Mesenchymal stem cell (in vitro differentiated cells and primary cell): Measurements from ENCODE around the gene IFNG-AS1.

Experiments
- DNase-seq: peaks from one replicate; pipeline ENCODE4 v3.0.0-alpha.2; 2013
- H2AFZ ChIP-seq: one replicate; pipeline ENCODE4 v1.6.1; 2013; ENCODE audit warnings: low read depth, mild to moderate bottlenecking, control low read depth, inconsistent platforms, low read length, moderate library complexity
- H2AK5ac ChIP-seq: 2 replicates; pipeline ENCODE4 v1.6.1; 2013; ENCODE audit warnings: low read length, moderate library complexity, mild to moderate bottlenecking, inconsistent platforms; ENCODE audit not compliant: severe bottlenecking
- H2BK120ac ChIP-seq: one replicate; pipeline ENCODE4 v1.6.1; 2013; ENCODE audit warnings: low read depth, mild to moderate bottlenecking, inconsistent platforms, low read length, moderate library complexity
- H2BK12ac ChIP-seq, 2 experiments: one replicate each; pipeline ENCODE4 v1.6.1; 2013; ENCODE audit warnings: inconsistent platforms in 2 of 2, low read length in 2 of 2, mild to moderate bottlenecking in 2 of 2, moderate library complexity in 2 of 2, control low read depth in 1 of 2
- H2BK15ac ChIP-seq: one replicate; pipeline ENCODE4 v1.6.1; 2013; ENCODE audit warnings: mild to moderate bottlenecking, low read depth, inconsistent platforms; ENCODE audit not compliant: poor library complexity, severe bottlenecking
- H2BK5ac ChIP-seq: 2 replicates; pipeline ENCODE4 v1.6.1; 2013; ENCODE audit warnings: low read depth, mild to moderate bottlenecking, low read length, control low read depth, inconsistent platforms; ENCODE audit not compliant: poor library complexity, severe bottlenecking
- H3K14ac ChIP-seq, 2 experiments: one replicate each; pipeline ENCODE4 v1.6.1; 2013; ENCODE audit warnings: inconsistent platforms in 2 of 2, low read length in 2 of 2, control low read depth in 1 of 2, mild to moderate bottlenecking in 1 of 2, moderate library complexity in 1 of 2
- H3K18ac ChIP-seq, 2 experiments: one replicate each; pipeline ENCODE4 v1.6.1; 2013; ENCODE audit warnings: inconsistent platforms in 2 of 2, low read length in 2 of 2, control low read depth in 1 of 2, low read depth in 1 of 2, mild to moderate bottlenecking in 1 of 2
- H3K23ac ChIP-seq, 2 experiments: one replicate each; pipeline ENCODE4 v1.6.1; 2013; ENCODE audit warnings: inconsistent platforms in 2 of 2, low read length in 2 of 2, mild to moderate bottlenecking in 2 of 2, moderate library complexity in 2 of 2, control low read depth in 1 of 2
- H3K27ac ChIP-seq: 2 replicates; pipeline ENCODE4 v1.5.1; 2013; ENCODE audit warnings: mild to moderate bottlenecking, moderate library complexity, low read length, control low read depth, inconsistent platforms; ENCODE audit not compliant: poor library complexity, severe bottlenecking
- H3K27me3 ChIP-seq, 2 experiments: 2 replicates each; pipeline versions ENCODE4 v1.6.1 to v1.7.0; 2013; ENCODE audit warnings: low read length in 2 of 2, mild to moderate bottlenecking in 2 of 2, moderate library complexity in 2 of 2, control low read depth in 1 of 2, inconsistent platforms in 1 of 2; ENCODE audit not compliant: control insufficient read depth in 1 of 2, insufficient read depth in 1 of 2
- H3K36me3 ChIP-seq, 2 experiments: 2 replicates each; pipeline versions ENCODE4 v1.6.1 to v1.7.0; 2013; ENCODE audit warnings: low read length in 2 of 2, control low read depth in 1 of 2, inconsistent platforms in 1 of 2, low read depth in 1 of 2, mild to moderate bottlenecking in 1 of 2; ENCODE audit not compliant: insufficient read depth in 2 of 2, control insufficient read depth in 1 of 2
- H3K4ac ChIP-seq, 2 experiments: one replicate each; pipeline ENCODE4 v1.6.1; 2013; ENCODE audit warnings: inconsistent platforms in 2 of 2, low read length in 2 of 2, mild to moderate bottlenecking in 2 of 2, moderate library complexity in 2 of 2, control low read depth in 1 of 2, low read depth in 1 of 2
- H3K4me1 ChIP-seq: 2 replicates; pipeline ENCODE4 v1.6.1; 2013; ENCODE audit warnings: low read depth, low read length, control low read depth; ENCODE audit not compliant: control insufficient read depth, insufficient read depth
- H3K4me2 ChIP-seq: 2 replicates; pipeline ENCODE4 v1.6.1; 2013; ENCODE audit warnings: low read length, mild to moderate bottlenecking, inconsistent platforms; ENCODE audit not compliant: poor library complexity, severe bottlenecking
- H3K4me3 ChIP-seq, 2 experiments: 2 replicates each; pipeline versions ENCODE4 v1.5.1 to v1.7.0; 2013; ENCODE audit warnings: low read length in 2 of 2, mild to moderate bottlenecking in 2 of 2, control low read depth in 1 of 2, low read depth in 1 of 2; ENCODE audit not compliant: insufficient read depth in 1 of 2
- H3K79me1 ChIP-seq: replicated peaks from 2 replicates; pipeline ENCODE4 v1.6.1; 2013; ENCODE audit warnings: mild to moderate bottlenecking, control low read depth, low read length, inconsistent platforms; ENCODE audit not compliant: poor library complexity, severe bottlenecking
- H3K9ac ChIP-seq: 2 replicates; pipeline ENCODE4 v1.7.0; 2013; ENCODE audit warnings: mild to moderate bottlenecking, low read length, moderate library complexity
- H3K9me3 ChIP-seq: 2 replicates; pipeline ENCODE4 v1.7.0; 2013; ENCODE audit warnings: mild to moderate bottlenecking, low read length; ENCODE audit not compliant: control insufficient read depth
- H4K8ac ChIP-seq: one replicate; pipeline ENCODE4 v1.6.1; 2013; ENCODE audit warnings: inconsistent platforms, mild to moderate bottlenecking, low read length, moderate library complexity
- H4K91ac ChIP-seq: one replicate; pipeline ENCODE4 v1.6.1; 2013; ENCODE audit warnings: mild to moderate bottlenecking, low read length, inconsistent platforms
- WGBS: methylation state at CpG from one replicate; pipeline ENCODE4 v1.1.7; 2013; ENCODE audit warnings: mixed read lengths; 5-methylcytosine and 5-hydroxymethylcytosine counted together

IFNG-AS1 gene

DNA sequence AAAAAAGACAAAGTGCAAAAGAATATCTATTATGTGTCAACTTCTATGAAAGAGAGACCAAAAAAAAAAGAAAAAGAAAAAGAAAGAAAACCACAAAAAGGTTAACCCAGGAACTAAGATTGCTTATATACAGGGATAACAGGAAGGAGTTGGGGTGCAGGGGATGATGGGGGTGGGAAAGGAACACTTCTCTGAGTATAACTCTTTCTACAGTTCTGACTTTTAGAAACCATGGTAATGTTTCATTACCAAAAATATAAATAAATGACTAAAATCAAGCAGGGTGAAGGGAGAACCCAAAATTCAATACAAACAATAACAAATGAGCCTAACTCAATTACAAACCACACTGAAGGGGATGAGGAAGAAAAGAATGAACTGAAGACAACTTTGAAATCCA is 9.1 kb downstream of the IFNG-AS1 start:
- no peak overlapping the region for H3K9ac ChIP-seq
- H2AFZ ChIP-seq = no peak overlapping the region
- no peak overlapping the region for H3K27ac ChIP-seq
- no peak overlapping the region for H2BK120ac ChIP-seq
- no peak overlapping the region for H4K8ac ChIP-seq
- no peak overlapping the region for H2BK15ac ChIP-seq
- no peaks in the 10 kb centered on the region for H3K36me3 ChIP-seq
- H3K23ac ChIP-seq = no peak overlapping the region
- H2BK12ac ChIP-seq = no peak overlapping the region
- H4K91ac ChIP-seq = no peak overlapping the region
- no peak overlapping the region for H3K4ac ChIP-seq
- no peak overlapping the region for H3K18ac ChIP-seq
- H3K14ac ChIP-seq = no peak overlapping the region
- H2BK5ac ChIP-seq = no peak overlapping the region
- peaks cover 1% of the 10 kb centered on the region for H3K4me1 ChIP-seq
- H3K79me1 ChIP-seq = no peaks in the 10 kb centered on the region
- no peak overlapping the region for H3K4me3 ChIP-seq
- no peaks in the 10 kb centered on the region for H3K9me3 ChIP-seq
- no peaks in the 10 kb centered on the region for H3K27me3 ChIP-seq
- DNase-seq = no peak
- H3K4me2 ChIP-seq = no peak overlapping the region
- no peak overlapping the region for H2AK5ac ChIP-seq

DNA sequence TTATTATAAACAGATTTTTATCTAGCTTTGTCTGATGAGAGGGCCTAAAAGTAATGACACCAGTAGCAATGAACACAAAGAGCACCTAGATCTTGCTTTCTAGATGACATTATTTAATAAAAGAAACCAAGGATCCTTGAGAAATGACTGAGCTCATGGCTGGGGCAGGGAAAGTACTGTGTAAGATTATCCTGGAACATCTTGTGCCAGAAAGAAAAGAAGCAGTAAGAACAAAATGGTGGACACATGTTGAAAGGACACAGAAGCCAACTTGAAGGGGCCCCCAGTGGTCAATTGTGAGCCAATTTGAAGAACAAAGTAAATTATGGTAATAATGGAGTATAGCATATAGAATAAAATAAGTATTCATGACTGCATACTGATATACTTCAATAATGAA is 10.0 kb downstream of the IFNG-AS1 start:
- Histone ChIP-seq H4K91ac (no peak overlapping the region), H2BK12ac (no peak overlapping the region), H3K27me3 (no peaks in the 10 kb centered on the region), H3K23ac (no peak overlapping the region), H3K9ac (no peak overlapping the region), H2BK5ac (no peak overlapping the region), H3K4me2 (no peak overlapping the region), H3K14ac (no peak overlapping the region), H3K27ac (no peak overlapping the region), H2BK120ac (no peak overlapping the region), H3K79me1 (no peaks in the 10 kb centered on the region), H2AK5ac (no peak overlapping the region), H3K4ac (no peak overlapping the region), H3K9me3 (peaks cover 3% of the 10 kb centered on the region), H2BK15ac (no peak overlapping the region), H3K4me1 (peaks cover 1% of the 10 kb centered on the region), H2AFZ (no peak overlapping the region), H4K8ac (no peak overlapping the region), H3K4me3 (no peak overlapping the region), H3K36me3 (no peaks in the 10 kb centered on the region), H3K18ac (no peak overlapping the region)
- no peak for DNase-seq

DNA sequence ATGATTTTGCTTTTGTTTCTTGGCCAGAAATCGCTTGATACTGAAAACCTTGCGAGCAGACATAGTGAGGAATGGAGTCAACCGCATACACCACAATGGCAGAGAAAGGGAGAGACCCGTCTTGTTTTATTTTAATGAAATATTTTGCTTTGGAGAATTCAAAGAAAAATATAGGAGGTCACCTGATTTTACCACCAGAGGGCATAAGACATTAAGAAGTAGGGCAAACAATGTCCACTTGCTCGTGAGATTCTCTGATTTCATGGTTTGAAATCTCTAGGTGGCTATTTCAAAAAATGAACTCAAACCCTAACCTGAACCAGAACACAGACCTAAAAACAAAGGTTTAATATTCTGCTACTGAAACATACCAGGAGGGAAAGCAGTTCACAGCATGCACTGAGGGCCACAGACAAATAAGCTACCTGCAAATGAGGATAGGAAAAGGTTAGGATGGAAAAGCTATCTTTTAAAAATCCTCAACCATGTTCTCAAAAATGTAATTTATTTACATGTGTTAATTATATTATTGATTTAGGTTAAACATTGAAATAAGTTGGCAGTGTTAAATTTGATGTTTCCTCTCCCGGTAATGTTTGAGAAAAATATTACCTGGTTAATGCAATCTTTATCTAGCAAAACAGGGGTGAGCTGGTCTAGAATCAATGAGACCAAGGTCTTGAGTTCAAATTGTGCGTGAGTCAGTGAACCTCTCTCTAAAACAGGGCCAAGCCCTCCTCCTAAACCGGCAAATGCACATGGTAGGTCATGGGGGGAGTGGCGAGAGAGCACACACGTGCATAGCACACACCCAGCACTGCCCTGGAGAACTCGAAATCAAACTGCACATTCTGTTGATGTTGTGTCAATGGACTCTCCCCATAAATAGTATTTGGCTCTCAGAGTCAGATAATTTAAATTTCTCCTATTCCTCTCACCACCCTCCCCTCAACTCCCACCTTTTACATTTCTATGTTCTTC is 12.5 kb downstream of the IFNG-AS1 start:
- H3K4me2 ChIP-seq = no peak overlapping the region
- H2BK5ac ChIP-seq = no peak overlapping the region
- H3K9ac ChIP-seq = no peak overlapping the region
- H2BK120ac ChIP-seq = no peak overlapping the region
- no peak overlapping the region for H4K8ac ChIP-seq
- no peak overlapping the region for H2BK12ac ChIP-seq
- no peak overlapping the region for H2AFZ ChIP-seq
- no peak overlapping the region for H3K4ac ChIP-seq
- 89% methylated on average over 11 of the region's 11 CpGs for WGBS
- H3K18ac ChIP-seq = no peak overlapping the region
- no peak overlapping the region for H3K23ac ChIP-seq
- H4K91ac ChIP-seq = no peak overlapping the region
- no peaks in the 10 kb centered on the region for H3K79me1 ChIP-seq
- H3K36me3 ChIP-seq = no peaks in the 10 kb centered on the region
- H2AK5ac ChIP-seq = no peak overlapping the region
- no peak overlapping the region for H3K4me3 ChIP-seq
- no peaks in the 10 kb centered on the region for H3K27me3 ChIP-seq
- H3K14ac ChIP-seq = no peak overlapping the region
- DNase-seq = peak; percentile 9
- H3K9me3 ChIP-seq = peaks cover 4% of the 10 kb centered on the region
- H2BK15ac ChIP-seq = no peak overlapping the region
- H3K27ac ChIP-seq = no peak overlapping the region
- H3K4me1 ChIP-seq = peaks cover 1% of the 10 kb centered on the region

DNA sequence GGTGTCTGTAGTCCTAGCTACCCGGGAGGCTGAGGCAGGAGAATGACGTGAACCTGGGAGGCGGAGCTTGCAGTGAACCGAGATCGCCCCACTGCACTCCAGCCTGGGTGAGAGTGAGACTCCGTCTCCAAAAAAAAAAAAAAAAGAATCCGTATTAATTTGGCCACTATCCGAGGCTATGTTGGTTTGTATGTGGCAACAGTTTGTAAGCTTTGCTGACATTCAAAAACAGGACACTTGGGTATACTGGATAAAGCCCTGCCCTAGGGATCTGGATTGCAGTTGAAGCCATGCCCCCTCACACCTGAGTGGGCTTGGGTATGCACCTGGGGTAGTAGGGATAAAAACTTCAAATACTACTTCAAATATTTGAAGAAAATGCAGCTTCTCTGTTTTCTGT is 14.5 kb downstream of the IFNG-AS1 start:
- no peak overlapping the region for H2BK120ac ChIP-seq
- H3K27ac ChIP-seq = no peak overlapping the region
- H4K8ac ChIP-seq = no peak overlapping the region
- peaks cover 1% of the 10 kb centered on the region for H3K4me1 ChIP-seq
- H3K14ac ChIP-seq = no peak overlapping the region
- H3K36me3 ChIP-seq = no peaks in the 10 kb centered on the region
- no peak overlapping the region for H3K4me2 ChIP-seq
- H2BK5ac ChIP-seq = no peak overlapping the region
- no peak overlapping the region for H3K4me3 ChIP-seq
- WGBS = 95% methylated on average over 8 of the region's 8 CpGs
- H3K18ac ChIP-seq = no peak overlapping the region
- DNase-seq = no peak
- H2BK15ac ChIP-seq = no peak overlapping the region
- no peaks in the 10 kb centered on the region for H3K27me3 ChIP-seq
- no peaks in the 10 kb centered on the region for H3K79me1 ChIP-seq
- no peak overlapping the region for H3K23ac ChIP-seq
- H2AK5ac ChIP-seq = no peak overlapping the region
- no peak overlapping the region for H2BK12ac ChIP-seq
- H3K9me3 ChIP-seq = peaks cover 4% of the 10 kb centered on the region
- H3K9ac ChIP-seq = no peak overlapping the region
- no peak overlapping the region for H3K4ac ChIP-seq
- no peak overlapping the region for H2AFZ ChIP-seq
- H4K91ac ChIP-seq = no peak overlapping the region
